Ascending aorta (tissue), 2 donors: Measurements from ENCODE around the gene SP9. TPM values are rescaled to one million over a fixed set of nuclear protein-coding genes. Genes with fewer than 3 reads are reported as not detected.
A peak's percentile ranks its signal among the peaks of the same experiment; 100 is the strongest.

Experiments
- DNase-seq, 2 donors: peaks; one replicate each; pipeline ENCODE4 v3.0.0-alpha.2; 2019; ENCODE audit warnings: low spot score in 2 of 2
- H3K27ac ChIP-seq, 2 donors: fragments of 200-600 bp; sonication (generic); one replicate each; pipeline ENCODE4 v1.5.1; 2016 to 2017; ENCODE audit warnings: mild to moderate bottlenecking in 1 of 2
- H3K27me3 ChIP-seq: fragments of 200-600 bp; sonication (generic); one replicate; pipeline ENCODE4 v1.5.1; 2017
- H3K36me3 ChIP-seq, 2 donors: fragments of 200-600 bp; sonication (generic); one replicate each; pipeline ENCODE4 v1.5.1; 2016
- H3K4me1 ChIP-seq, 2 donors: fragments of 200-600 bp; sonication (generic); one replicate each; pipeline ENCODE4 v1.5.1; 2016 to 2017; ENCODE audit warnings: mild to moderate bottlenecking in 1 of 2
- H3K4me3 ChIP-seq, 2 donors: fragments of 200-600 bp; sonication (generic); one replicate each; pipeline ENCODE4 v1.5.1; 2016 to 2017; ENCODE audit warnings: mild to moderate bottlenecking in 1 of 2
- H3K9me3 ChIP-seq, 2 donors: fragments of 200-600 bp; sonication (generic); one replicate each; pipeline ENCODE4 v1.5.1; 2016
- intact Hi-C: fragments of 100-400 bp; cut with DNase I; formaldehyde crosslinking; loops from one replicate; pipeline ENCODE4 v1.15.1; 2023
- total RNA-seq: library from RNA; depleted of rRNA; stranded (reverse); fragments of >200 nt; gene quantifications from one replicate; pipeline ENCODE4 v1.1.0, GENCODE V29; 2016
- TF ChIP-seq, protein P1 (sequence below), 3 experiments: fragments of 200-600 bp in 2 of 3; fragments of 450-650 bp in 1 of 3; sonication (generic) in 2 of 3; IDR thresholded peaks; one replicate each; pipeline ENCODE4 v1.5.1; 2016 to 2019; ENCODE audit warnings: antibody characterized with exemption in 3 of 3, mild to moderate bottlenecking in 1 of 3, moderate library complexity in 1 of 3

SP9 gene
- total RNA-seq, 1 donor from 2014 or later = not detected

DNA sequence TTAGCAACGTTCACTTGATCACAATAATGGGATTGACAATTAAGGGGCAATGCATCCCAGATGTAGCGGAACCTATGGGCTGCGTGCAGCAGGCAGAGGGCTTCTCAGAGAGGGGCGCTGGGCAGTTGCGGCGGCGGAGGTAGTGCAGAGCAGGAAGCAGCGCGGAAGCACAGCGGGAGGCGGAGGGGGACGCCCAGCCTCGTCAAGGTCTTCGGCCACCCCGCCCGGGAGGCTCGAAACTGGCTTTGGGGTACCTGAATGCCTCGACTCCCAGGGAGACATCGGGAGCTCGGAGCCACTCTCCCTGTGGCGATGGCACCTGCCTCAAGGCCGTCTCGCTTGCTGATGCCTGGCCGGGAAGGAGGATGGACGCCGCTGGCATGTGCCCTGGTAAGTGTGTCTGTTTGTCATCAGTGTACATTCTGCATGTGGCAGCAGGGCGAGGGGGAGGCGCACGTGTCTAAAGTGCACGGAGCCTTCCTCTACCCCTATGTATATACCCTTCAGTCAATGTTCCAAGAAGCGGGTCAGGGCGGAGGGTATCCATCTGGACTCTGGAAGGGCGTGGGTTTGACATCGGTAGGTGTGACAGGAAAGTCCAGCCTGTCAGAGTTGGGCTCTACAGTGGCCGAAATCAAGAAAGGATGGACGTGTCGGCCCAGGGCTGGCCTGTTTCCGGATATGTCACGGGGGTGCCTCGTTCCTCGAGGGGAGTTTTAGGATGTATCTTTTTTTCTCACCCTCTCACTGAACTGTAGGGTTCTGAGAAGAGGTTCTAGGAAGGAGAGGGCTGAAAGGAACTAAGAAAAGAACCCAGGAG is 7.5 kb upstream of the SP9 start:
- no peaks in the 10 kb centered on the region for H3K36me3 ChIP-seq
- TF ChIP-seq, protein P1, sequence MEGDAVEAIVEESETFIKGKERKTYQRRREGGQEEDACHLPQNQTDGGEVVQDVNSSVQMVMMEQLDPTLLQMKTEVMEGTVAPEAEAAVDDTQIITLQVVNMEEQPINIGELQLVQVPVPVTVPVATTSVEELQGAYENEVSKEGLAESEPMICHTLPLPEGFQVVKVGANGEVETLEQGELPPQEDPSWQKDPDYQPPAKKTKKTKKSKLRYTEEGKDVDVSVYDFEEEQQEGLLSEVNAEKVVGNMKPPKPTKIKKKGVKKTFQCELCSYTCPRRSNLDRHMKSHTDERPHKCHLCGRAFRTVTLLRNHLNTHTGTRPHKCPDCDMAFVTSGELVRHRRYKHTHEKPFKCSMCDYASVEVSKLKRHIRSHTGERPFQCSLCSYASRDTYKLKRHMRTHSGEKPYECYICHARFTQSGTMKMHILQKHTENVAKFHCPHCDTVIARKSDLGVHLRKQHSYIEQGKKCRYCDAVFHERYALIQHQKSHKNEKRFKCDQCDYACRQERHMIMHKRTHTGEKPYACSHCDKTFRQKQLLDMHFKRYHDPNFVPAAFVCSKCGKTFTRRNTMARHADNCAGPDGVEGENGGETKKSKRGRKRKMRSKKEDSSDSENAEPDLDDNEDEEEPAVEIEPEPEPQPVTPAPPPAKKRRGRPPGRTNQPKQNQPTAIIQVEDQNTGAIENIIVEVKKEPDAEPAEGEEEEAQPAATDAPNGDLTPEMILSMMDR (IDR thresholded peaks at IDR 0.05) = no peak
- H3K27ac ChIP-seq = no peak overlapping the region
- peaks cover 0 to 10% of the 10 kb centered on the region in 2 donors for H3K4me1 ChIP-seq
- peaks cover 10% of the 10 kb centered on the region for H3K27me3 ChIP-seq
- H3K9me3 ChIP-seq = no peaks in the 10 kb centered on the region
- no peak for DNase-seq
- intact Hi-C loops = no loop called here
- peak overlapping the region; percentile 43 to 50 for H3K4me3 ChIP-seq

DNA sequence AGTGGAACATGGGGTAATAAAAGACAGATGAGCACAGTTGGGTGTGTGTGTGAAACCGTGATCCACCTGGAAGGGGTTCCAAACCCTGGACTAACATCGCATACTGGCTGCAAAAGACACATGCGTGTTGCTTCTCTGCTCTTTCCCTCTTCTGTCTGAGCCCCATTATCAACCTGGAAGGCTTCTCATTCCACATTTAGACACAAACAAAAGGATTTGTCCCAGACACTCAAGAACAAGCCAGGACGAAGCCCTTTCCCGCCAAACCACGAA is 7.0 kb upstream of the SP9 start:
- peaks cover 0 to 10% of the 10 kb centered on the region in 2 donors for H3K4me1 ChIP-seq
- H3K4me3 ChIP-seq = no peak overlapping the region
- peaks cover 16% of the 10 kb centered on the region for H3K27me3 ChIP-seq
- no peak overlapping the region for H3K27ac ChIP-seq
- intact Hi-C loops = no loop called here
- TF ChIP-seq, protein P1 (IDR thresholded peaks at IDR 0.05) = no peak
- no peak for DNase-seq
- no peaks in the 10 kb centered on the region for H3K9me3 ChIP-seq
- H3K36me3 ChIP-seq = no peaks in the 10 kb centered on the region

DNA sequence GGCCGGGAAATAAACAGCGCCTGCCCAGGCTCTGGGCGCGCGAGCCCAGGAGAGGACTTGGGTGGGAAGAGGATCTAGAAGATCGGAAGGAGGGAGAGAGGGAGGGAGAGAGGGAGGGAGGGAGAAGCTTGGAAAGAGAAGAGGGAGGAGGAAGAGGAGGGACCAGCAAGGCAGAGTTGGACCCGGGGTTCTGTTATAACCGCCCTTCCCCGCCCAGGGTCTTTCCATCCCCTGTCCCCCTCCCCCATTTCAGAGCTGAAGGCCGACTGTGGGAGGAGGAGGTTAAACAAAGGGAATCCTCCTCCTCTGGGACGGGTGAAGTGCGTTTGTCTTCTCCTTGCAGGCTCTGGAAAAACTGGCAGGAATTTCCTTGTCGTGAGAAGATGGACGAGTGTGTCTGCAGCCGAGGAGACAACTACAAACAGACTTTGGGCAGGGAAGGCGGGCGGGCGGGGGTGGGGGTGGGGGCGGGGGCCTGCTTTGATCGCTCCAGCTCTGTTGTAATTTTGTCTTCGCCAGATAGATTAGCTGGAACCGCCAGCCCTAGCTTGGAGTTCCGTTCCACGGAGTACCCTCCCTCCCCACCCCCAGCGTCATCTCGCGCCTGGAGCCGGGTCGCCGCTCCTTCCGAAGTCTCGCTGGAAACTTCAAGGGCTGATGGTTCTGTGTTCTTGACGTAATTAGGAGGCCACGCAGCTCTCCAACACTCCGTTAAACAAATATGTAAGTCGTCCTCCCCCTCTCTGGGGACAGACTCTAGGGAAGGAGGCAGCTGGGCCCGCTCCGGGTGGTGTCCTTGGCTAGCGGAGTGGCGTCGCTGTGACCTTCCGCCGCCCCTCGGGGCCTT is 6.4 kb upstream of the SP9 start:
- DNase-seq = no peak
- Histone ChIP-seq H3K4me3 (no peak overlapping the region), H3K36me3 (no peaks in the 10 kb centered on the region), H3K27me3 (peaks cover 21% of the 10 kb centered on the region), H3K4me1 (peaks cover 0 to 10% of the 10 kb centered on the region in 2 donors), H3K9me3 (no peaks in the 10 kb centered on the region), H3K27ac (no peak overlapping the region)
- intact Hi-C loops = no loop called here
- TF ChIP-seq, protein P1 (IDR thresholded peaks at IDR 0.05) = no peak

DNA sequence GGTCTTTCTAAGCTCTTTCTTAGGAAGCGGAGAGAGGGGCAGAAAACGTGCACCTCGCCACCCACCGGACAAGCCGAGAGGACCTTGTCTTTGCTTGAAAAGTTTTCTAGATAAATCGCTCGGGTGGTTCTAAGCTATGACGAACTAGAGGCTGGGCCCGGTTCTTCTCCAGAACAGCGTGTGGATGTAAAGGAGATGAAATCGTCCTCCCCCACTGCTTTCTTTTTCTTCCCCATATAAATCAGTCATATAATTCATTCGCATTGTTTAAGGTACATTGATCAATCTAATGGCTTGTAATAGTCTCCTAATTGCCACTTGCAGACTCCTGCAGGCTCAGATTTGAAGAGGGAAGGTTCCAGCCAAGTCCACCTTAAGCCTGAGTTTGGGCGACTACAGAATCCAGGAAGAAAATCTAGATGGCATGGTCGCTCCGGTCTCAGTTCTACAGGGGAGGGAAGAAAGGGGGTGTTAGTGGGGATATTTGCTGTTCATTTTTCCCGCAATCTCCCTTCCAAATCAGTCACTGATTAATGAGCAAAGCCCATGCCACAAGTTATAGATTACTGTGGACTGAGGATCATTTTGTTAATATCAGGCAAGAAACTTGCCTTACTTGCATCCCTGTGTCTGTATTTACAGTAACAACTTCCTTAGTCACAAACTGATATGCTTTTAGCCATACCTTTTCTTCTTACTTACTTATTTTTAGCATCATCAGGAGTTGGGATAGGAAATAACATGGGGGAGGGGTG is 5.6 kb upstream of the SP9 start:
- H3K27me3 ChIP-seq = peaks cover 29% of the 10 kb centered on the region
- no peaks in the 10 kb centered on the region for H3K36me3 ChIP-seq
- no peaks in the 10 kb centered on the region for H3K9me3 ChIP-seq
- TF ChIP-seq, protein P1 (IDR thresholded peaks at IDR 0.05) = no peak
- peaks cover 0 to 10% of the 10 kb centered on the region in 2 donors for H3K4me1 ChIP-seq
- no peak for DNase-seq
- intact Hi-C loops = no loop called here
- no peak overlapping the region for H3K4me3 ChIP-seq
- H3K27ac ChIP-seq = no peak overlapping the region

DNA sequence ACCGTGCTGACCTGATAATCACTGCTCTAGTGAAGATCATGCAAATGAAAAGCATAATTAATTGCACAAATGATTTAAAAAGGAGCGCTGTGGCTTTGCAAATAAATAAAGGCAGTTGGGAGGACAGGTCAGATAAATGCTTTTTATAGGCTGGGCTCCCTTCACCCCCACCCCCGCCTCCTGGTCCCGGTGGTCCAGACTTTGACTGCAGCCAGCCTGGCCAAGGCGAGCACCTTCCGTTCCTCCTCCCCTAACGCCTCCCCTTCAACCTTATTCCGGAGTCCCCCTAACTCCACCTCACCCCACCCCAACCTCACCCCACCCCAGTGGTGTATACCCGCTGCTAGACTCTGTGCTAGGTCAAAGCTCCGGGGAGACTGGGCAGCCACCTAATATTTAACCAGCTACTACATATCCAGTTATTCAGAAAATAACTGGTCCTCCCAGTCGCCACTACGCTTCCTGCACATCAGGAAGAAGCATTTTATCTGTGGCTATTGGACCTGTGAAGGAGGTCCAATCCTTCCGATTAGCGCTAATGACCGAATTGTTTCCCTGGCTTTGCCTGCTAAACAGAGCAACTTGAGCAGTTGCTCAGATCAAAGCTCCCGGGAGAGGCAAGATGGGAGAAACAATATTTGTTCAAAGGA is 3.7 kb upstream of the SP9 start:
- H3K9me3 ChIP-seq = no peaks in the 10 kb centered on the region
- intact Hi-C loops = loop anchor here (10.0 kb wide), 1 partner anchor 1764 kb away; the partner anchor contains the start of genes HOXD12 and HOXD13
- H3K4me1 ChIP-seq = peaks cover 7 to 17% of the 10 kb centered on the region in 2 donors
- no peak overlapping the region for H3K27ac ChIP-seq
- DNase-seq = no peak
- H3K4me3 ChIP-seq = no peak overlapping the region
- H3K27me3 ChIP-seq = peaks cover 48% of the 10 kb centered on the region
- TF ChIP-seq, protein P1 (IDR thresholded peaks at IDR 0.05) = no peak
- no peaks in the 10 kb centered on the region for H3K36me3 ChIP-seq
